DMS79 (cell line): Measurements from ENCODE around the gene PGAP3.

Experiments used
- DNase-seq: peaks from one replicate; lab custom pipeline; 2025; lab: John Stamatoyannopoulos, UW

The PGAP3 gene

GRCh38 chr17:39636927-39637736, 50.7 kb downstream of the PGAP3 start, which contains the start of gene STARD3:
TSS of gene STARD3 (plus strand) at chr17:39637144. CDS start at chr17:39653532, 16,388 bp downstream.
- DNase-seq, result peak; percentile 59

- no peak for DNase-seq
These were observed 51.3 kb downstream of the PGAP3 start for GRCh38 chr17:39636587-39636926.

GRCh38 chr17:39635614-39636176, 52.2 kb downstream of the PGAP3 start:
- DNase-seq, result no peak

GRCh38 chr17:39634384-39634871, 53.4 kb downstream of the PGAP3 start:
- peak; percentile 12 for DNase-seq

- DNase-seq, result no peak
These were observed 54.2 kb downstream of the PGAP3 start for GRCh38 chr17:39633570-39634183.

GRCh38 chr17:39632153-39632941, 55.5 kb downstream of the PGAP3 start:
- no peak for DNase-seq

GRCh38 chr17:39631403-39631802, 56.5 kb downstream of the PGAP3 start:
- DNase-seq, result no peak

- DNase-seq, result no peak
These were observed 58.0 kb downstream of the PGAP3 start for GRCh38 chr17:39629898-39630297.

GRCh38 chr17:39629494-39629880, 58.4 kb downstream of the PGAP3 start:
- DNase-seq, result no peak

GRCh38 chr17:39628655-39629493, 59.0 kb downstream of the PGAP3 start:
- no peak for DNase-seq

GRCh38 chr17:39627712-39628516, 59.9 kb downstream of the PGAP3 start:
- DNase-seq, result no peak

- DNase-seq, result no peak
These were observed 60.7 kb downstream of the PGAP3 start for GRCh38 chr17:39627047-39627711.

- DNase-seq, result no peak
These were observed 61.4 kb downstream of the PGAP3 start, which contains the start of gene PPP1R1B for GRCh38 chr17:39626171-39627046. TSS of gene PPP1R1B (plus strand) at chr17:39626952. CDS start at chr17:39627393, 441 bp downstream.

GRCh38 chr17:39625198-39625785, 62.6 kb downstream of the PGAP3 start:
- DNase-seq, result no peak

GRCh38 chr17:39624313-39624712, 63.5 kb downstream of the PGAP3 start:
- no peak for DNase-seq

- peak; percentile 73 for DNase-seq
These were observed 64.4 kb downstream of the PGAP3 start for GRCh38 chr17:39623356-39623950.

- no peak for DNase-seq
These were observed 65.4 kb downstream of the PGAP3 start for GRCh38 chr17:39622380-39623006.
